Activated CD4-positive, alpha-beta T cell treated with anti-CD3 and anti-CD28 coated beads, Interleukin-2, amount 10 ng/mL, durations not matched to agents 24 days and 14 days (primary cell): ENCODE results near the gene ENTPD1. TPM values are rescaled to one million over a fixed set of nuclear protein-coding genes. Genes with fewer than 3 reads are reported as not detected.
A peak's percentile ranks its signal among the peaks of the same experiment; 100 is the strongest.
"Not testable (repeated sequence)": the region's sequence is repeated elsewhere in the genome, so short reads cannot be mapped to it uniquely, and the experiment has no call there.

Source experiments
- DNase-seq: peaks from one replicate; pipeline ENCODE4 v3.0.0; 2022
- H3K27ac Mint-ChIP-seq: one replicate; pipeline ENCODE4 v1.8.0; 2022; ENCODE audit warnings: mild to moderate bottlenecking, mixed read lengths
- H3K27me3 Mint-ChIP-seq: one replicate; pipeline ENCODE4 v1.8.0; 2022; ENCODE audit warnings: mixed read lengths
- H3K36me3 Mint-ChIP-seq: one replicate; pipeline ENCODE4 v1.8.0; 2022; ENCODE audit warnings: low read depth, mild to moderate bottlenecking, mixed read lengths
- H3K4me1 Mint-ChIP-seq: one replicate; pipeline ENCODE4 v1.8.0; 2021; ENCODE audit warnings: mixed read lengths
- H3K4me3 Mint-ChIP-seq: one replicate; pipeline ENCODE4 v1.8.0; 2022; ENCODE audit warnings: mild to moderate bottlenecking, moderate library complexity, mixed read lengths
- H3K9me3 Mint-ChIP-seq: one replicate; pipeline ENCODE4 v1.8.0; 2021; ENCODE audit warnings: mixed read lengths
- intact Hi-C: fragments of 100-400 bp; cut with micrococcal nuclease; formaldehyde crosslinking; loops from one replicate; pipeline ENCODE4 v1.15.1; 2023
- total RNA-seq: library from RNA; stranded (reverse); gene quantifications from 2 replicates; pipeline ENCODE4 v1.2.3, GENCODE V29; 2022

The ENTPD1 gene
- total RNA-seq, 1 donor from 2014 or later = 17.0 TPM

GRCh38 chr10:95793401-95794045 lies 37.6 kb downstream of the ENTPD1 start:
- Mint-ChIP-seq H3K36me3 (peaks cover 21% of the 10 kb centered on the region), H3K27ac (peak overlapping the region; percentile 92), H3K4me1 (peaks cover 56% of the 10 kb centered on the region), H3K27me3 (no peaks in the 10 kb centered on the region), H3K9me3 (peaks cover 16% of the 10 kb centered on the region), H3K4me3 (peak overlapping the region; percentile 59)
- DNase-seq = peak; percentile 76
- intact Hi-C loops = loop anchor here (1.0 kb wide), 1 partner anchor 39 kb away; no protein-coding TSS in a partner anchor

GRCh38 chr10:95794195-95794594 lies 38.2 kb downstream of the ENTPD1 start:
- H3K27ac Mint-ChIP-seq = peak overlapping the region; percentile 62
- no peak for DNase-seq
- no peaks in the 10 kb centered on the region for H3K27me3 Mint-ChIP-seq
- no peak overlapping the region for H3K4me3 Mint-ChIP-seq
- intact Hi-C loops = no loop called here
- peaks cover 17% of the 10 kb centered on the region for H3K36me3 Mint-ChIP-seq
- peaks cover 54% of the 10 kb centered on the region for H3K4me1 Mint-ChIP-seq
- H3K9me3 Mint-ChIP-seq = peaks cover 16% of the 10 kb centered on the region

- Mint-ChIP-seq H3K27me3 (no peaks in the 10 kb centered on the region), H3K4me3 (no peak overlapping the region), H3K9me3 (peaks cover 18% of the 10 kb centered on the region), H3K4me1 (peaks cover 60% of the 10 kb centered on the region), H3K27ac (no peak overlapping the region), H3K36me3 (peaks cover 24% of the 10 kb centered on the region)
- no peak for DNase-seq
- intact Hi-C loops = loop anchor here (2.0 kb wide), 1 partner anchor 23 kb away; no protein-coding TSS in a partner anchor
These were observed 39.6 kb downstream of the ENTPD1 start for GRCh38 chr10:95795602-95796001.

- Mint-ChIP-seq H3K4me1 (peaks cover 58% of the 10 kb centered on the region), H3K27me3 (no peaks in the 10 kb centered on the region), H3K36me3 (peaks cover 26% of the 10 kb centered on the region), H3K4me3 (no peak overlapping the region), H3K9me3 (peaks cover 18% of the 10 kb centered on the region), H3K27ac (peak overlapping the region; percentile 43)
- no peak for DNase-seq
- intact Hi-C loops = loop anchor here (2.0 kb wide), 1 partner anchor 22 kb away; no protein-coding TSS in a partner anchor
These were observed 40.5 kb downstream of the ENTPD1 start for GRCh38 chr10:95796504-95796903.

- Mint-ChIP-seq H3K4me3 (no peak overlapping the region), H3K27me3 (no peaks in the 10 kb centered on the region), H3K27ac (no peak overlapping the region), H3K9me3 (peaks cover 18% of the 10 kb centered on the region), H3K4me1 (peaks cover 43% of the 10 kb centered on the region), H3K36me3 (peaks cover 26% of the 10 kb centered on the region)
- DNase-seq = no peak
- intact Hi-C loops = no loop called here
These were observed 42.3 kb downstream of the ENTPD1 start for GRCh38 chr10:95798096-95798855.

- DNase-seq, H3K27me3 Mint-ChIP-seq, intact Hi-C loops: not testable (repeated sequence)
- H3K9me3 Mint-ChIP-seq = peaks cover 31% of the 10 kb centered on the region
- H3K4me1 Mint-ChIP-seq = peaks cover 27% of the 10 kb centered on the region
- peak overlapping the region; percentile 80 for H3K27ac Mint-ChIP-seq
- H3K4me3 Mint-ChIP-seq = peak overlapping the region; percentile 11
- H3K36me3 Mint-ChIP-seq = peaks cover 25% of the 10 kb centered on the region
These were observed 44.3 kb downstream of the ENTPD1 start for GRCh38 chr10:95800286-95800685.

- H3K4me1 Mint-ChIP-seq, H3K4me3 Mint-ChIP-seq: not testable (repeated sequence)
- H3K9me3 Mint-ChIP-seq = peaks cover 19% of the 10 kb centered on the region
These were observed 50.9 kb downstream of the ENTPD1 start for GRCh38 chr10:95806687-95807380.

GRCh38 chr10:95808705-95809308 lies 52.8 kb downstream of the ENTPD1 start:
- DNase-seq, H3K36me3 Mint-ChIP-seq, H3K4me1 Mint-ChIP-seq, intact Hi-C loops, H3K27me3 Mint-ChIP-seq, H3K4me3 Mint-ChIP-seq, H3K27ac Mint-ChIP-seq: not testable (repeated sequence)
- H3K9me3 Mint-ChIP-seq = peaks cover 19% of the 10 kb centered on the region

More at GRCh38 chr10:95806687-95807380, 50.9 kb downstream of the ENTPD1 start:
- H3K27ac Mint-ChIP-seq, H3K36me3 Mint-ChIP-seq, H3K27me3 Mint-ChIP-seq, intact Hi-C loops, DNase-seq: not testable (repeated sequence)

- Mint-ChIP-seq H3K4me3 (no peak overlapping the region), H3K4me1 (peaks cover 5% of the 10 kb centered on the region), H3K36me3 (peaks cover 5% of the 10 kb centered on the region), H3K9me3 (peaks cover 13% of the 10 kb centered on the region), H3K27ac (no peak overlapping the region), H3K27me3 (peaks cover 5% of the 10 kb centered on the region)
- DNase-seq = no peak
- intact Hi-C loops = no loop called here
These were observed 53.6 kb downstream of the ENTPD1 start for GRCh38 chr10:95809370-95810197.

GRCh38 chr10:95810198-95810976 lies 54.4 kb downstream of the ENTPD1 start:
- peaks cover 5% of the 10 kb centered on the region for H3K9me3 Mint-ChIP-seq
- peaks cover 2% of the 10 kb centered on the region for H3K36me3 Mint-ChIP-seq
- no peak overlapping the region for H3K27ac Mint-ChIP-seq
- DNase-seq = no peak
- H3K4me1 Mint-ChIP-seq = peaks cover 10% of the 10 kb centered on the region
- intact Hi-C loops = no loop called here
- H3K27me3 Mint-ChIP-seq = peaks cover 5% of the 10 kb centered on the region
- no peak overlapping the region for H3K4me3 Mint-ChIP-seq

GRCh38 chr10:95813054-95813685 lies 57.2 kb downstream of the ENTPD1 start:
- H3K27me3 Mint-ChIP-seq = peaks cover 3% of the 10 kb centered on the region
- H3K36me3 Mint-ChIP-seq = peaks cover 6% of the 10 kb centered on the region
- peaks cover 11% of the 10 kb centered on the region for H3K9me3 Mint-ChIP-seq
- no peak for DNase-seq
- no peak overlapping the region for H3K4me3 Mint-ChIP-seq
- intact Hi-C loops = no loop called here
- H3K27ac Mint-ChIP-seq = no peak overlapping the region
- peaks cover 14% of the 10 kb centered on the region for H3K4me1 Mint-ChIP-seq
